ENCODE data around the gene FRMD1.

Gene FRMD1

GRCh38 chr6:168015482-168016175, 63.4 kb downstream of the FRMD1 start:
- TF ChIP-seq POLR2AphosphoS5 (IDR thresholded peaks at IDR 0.05; ENCODE audit: low read depth, low read length) (no peak), POU2F2 (IDR thresholded peaks at IDR 0.05; ENCODE audit: low read depth, low read length) (no peak), SPI1 (IDR thresholded peaks at IDR 0.05; ENCODE audit: low read depth, low read length) (no peak), POLR2A (IDR thresholded peaks at IDR 0.05; ENCODE audit: low read depth, low read length) (no peak), TAF1 (IDR thresholded peaks at IDR 0.05; ENCODE audit: low read depth, low read length) (no peak), PAX5 (IDR thresholded peaks at IDR 0.05; ENCODE audit: insufficient read depth, low read length, severe bottlenecking) (no peak)
- FAIRE-seq (no peak), DNase-seq (ENCODE audit: insufficient read length, low spot score) (no peak)

- DNase-seq (ENCODE audit: insufficient read length, low spot score) (no peak), FAIRE-seq (no peak)
- TF ChIP-seq TAF1 (IDR thresholded peaks at IDR 0.05; ENCODE audit: low read depth, low read length) (no peak), POU2F2 (IDR thresholded peaks at IDR 0.05; ENCODE audit: low read depth, low read length) (no peak), PAX5 (IDR thresholded peaks at IDR 0.05; ENCODE audit: insufficient read depth, low read length, severe bottlenecking) (no peak)
Measured at GRCh38 chr6:168015009-168015408, 64.0 kb downstream of the FRMD1 start.

- DNase-seq (ENCODE audit: insufficient read length, low spot score): no peak
- FAIRE-seq: no peak
- TF ChIP-seq POLR2AphosphoS5 (IDR thresholded peaks at IDR 0.05; ENCODE audit: low read depth, low read length) (no peak), PAX5 (IDR thresholded peaks at IDR 0.05; ENCODE audit: insufficient read depth, low read length, severe bottlenecking) (no peak), SPI1 (IDR thresholded peaks at IDR 0.05; ENCODE audit: low read depth, low read length) (no peak), POU2F2 (IDR thresholded peaks at IDR 0.05; ENCODE audit: low read depth, low read length) (no peak), POLR2A (IDR thresholded peaks at IDR 0.05; ENCODE audit: low read depth, low read length) (no peak), TAF1 (IDR thresholded peaks at IDR 0.05; ENCODE audit: low read depth, low read length) (no peak)
Measured at GRCh38 chr6:168014428-168014827, 64.6 kb downstream of the FRMD1 start.

DNA sequence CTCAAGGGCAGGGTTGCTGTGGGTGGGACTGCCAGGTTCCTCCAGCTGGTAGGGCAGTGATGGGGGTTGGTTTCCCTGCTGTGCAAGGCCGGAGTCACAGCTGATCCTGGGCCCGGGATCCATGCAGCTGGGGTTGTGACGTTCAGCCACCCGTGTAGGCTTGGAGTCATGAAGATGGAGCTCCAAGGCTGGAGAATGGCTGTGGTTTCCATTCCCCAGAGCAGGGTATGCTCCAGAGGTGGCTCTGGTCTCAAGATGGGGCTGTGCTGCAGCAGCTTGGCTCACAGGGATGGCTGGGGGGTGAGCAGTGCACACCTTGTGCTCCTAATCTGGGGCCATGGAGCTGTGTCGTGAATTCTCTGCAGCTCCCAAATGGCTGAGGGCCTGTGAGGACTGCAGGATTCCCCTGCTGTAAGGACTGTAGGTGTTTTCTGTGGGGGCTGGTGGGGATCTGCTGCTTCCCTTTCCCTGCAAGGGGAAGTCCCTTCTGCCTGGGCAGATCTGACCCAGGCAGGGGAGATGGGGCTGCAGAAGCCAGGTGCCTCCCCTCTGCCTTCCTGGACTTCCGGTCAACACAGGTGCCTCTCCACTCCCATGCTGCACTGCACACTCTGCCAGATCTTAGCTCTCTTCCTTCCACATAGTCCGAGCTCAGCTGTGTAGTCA, 65.6 kb downstream of the FRMD1 start:
- FAIRE-seq (no peak), DNase-seq (ENCODE audit: insufficient read length, low spot score) (no peak)
- TF ChIP-seq TAF1 (IDR thresholded peaks at IDR 0.05; ENCODE audit: low read depth, low read length) (no peak), POLR2AphosphoS5 (IDR thresholded peaks at IDR 0.05; ENCODE audit: low read depth, low read length) (no peak), PAX5 (IDR thresholded peaks at IDR 0.05; ENCODE audit: insufficient read depth, low read length, severe bottlenecking) (no peak), POU2F2 (IDR thresholded peaks at IDR 0.05; ENCODE audit: low read depth, low read length) (no peak), POLR2A (IDR thresholded peaks at IDR 0.05; ENCODE audit: low read depth, low read length) (no peak), SPI1 (IDR thresholded peaks at IDR 0.05; ENCODE audit: low read depth, low read length) (no peak)

DNA sequence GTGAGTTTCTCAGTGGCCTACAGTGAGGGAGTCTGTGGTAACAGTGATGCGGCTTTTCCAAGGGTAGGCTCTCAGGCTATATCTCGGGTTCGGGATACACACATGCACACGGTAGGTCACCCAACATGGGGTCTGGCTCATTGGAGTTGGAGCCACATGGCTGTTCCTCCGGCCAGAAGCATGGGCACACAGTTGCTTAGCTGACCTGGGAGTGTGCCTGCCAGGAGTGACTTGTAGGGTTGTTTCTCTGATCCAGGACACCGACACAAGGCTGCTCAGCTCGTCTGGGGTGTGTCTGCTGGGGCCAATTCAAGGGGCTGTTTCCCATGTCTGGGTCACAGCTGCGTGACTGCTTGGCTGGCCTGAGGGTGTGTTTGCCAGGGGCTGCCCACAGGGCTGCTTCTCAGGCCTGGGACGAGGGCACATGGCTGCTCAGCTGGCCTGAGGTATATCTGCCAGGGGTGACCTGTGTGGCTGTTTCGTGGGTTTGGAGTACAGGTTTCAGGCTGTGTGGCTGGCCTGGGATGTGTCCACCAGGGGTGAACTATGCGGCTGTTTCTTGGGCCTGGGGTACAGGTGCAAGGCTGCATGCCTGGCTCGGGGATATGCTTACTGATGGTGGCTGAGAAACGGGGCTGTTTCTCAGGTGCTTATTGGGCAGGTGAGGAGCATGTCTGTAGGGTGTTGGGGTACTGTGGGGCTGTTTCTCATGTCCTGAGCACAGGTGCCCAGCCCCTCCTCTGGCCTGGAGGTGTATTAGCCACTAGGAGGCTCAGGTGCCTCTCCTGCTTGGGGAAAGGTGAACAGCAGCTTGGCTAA, 66.4 kb downstream of the FRMD1 start:
- DNase-seq (ENCODE audit: insufficient read length, low spot score) (no peak), FAIRE-seq (no peak)
- TF ChIP-seq TAF1 (IDR thresholded peaks at IDR 0.05; ENCODE audit: low read depth, low read length) (no peak), SPI1 (IDR thresholded peaks at IDR 0.05; ENCODE audit: low read depth, low read length) (no peak), PAX5 (IDR thresholded peaks at IDR 0.05; ENCODE audit: insufficient read depth, low read length, severe bottlenecking) (no peak), POU2F2 (IDR thresholded peaks at IDR 0.05; ENCODE audit: low read depth, low read length) (no peak), POLR2AphosphoS5 (IDR thresholded peaks at IDR 0.05; ENCODE audit: low read depth, low read length) (no peak), POLR2A (IDR thresholded peaks at IDR 0.05; ENCODE audit: low read depth, low read length) (no peak)

DNA sequence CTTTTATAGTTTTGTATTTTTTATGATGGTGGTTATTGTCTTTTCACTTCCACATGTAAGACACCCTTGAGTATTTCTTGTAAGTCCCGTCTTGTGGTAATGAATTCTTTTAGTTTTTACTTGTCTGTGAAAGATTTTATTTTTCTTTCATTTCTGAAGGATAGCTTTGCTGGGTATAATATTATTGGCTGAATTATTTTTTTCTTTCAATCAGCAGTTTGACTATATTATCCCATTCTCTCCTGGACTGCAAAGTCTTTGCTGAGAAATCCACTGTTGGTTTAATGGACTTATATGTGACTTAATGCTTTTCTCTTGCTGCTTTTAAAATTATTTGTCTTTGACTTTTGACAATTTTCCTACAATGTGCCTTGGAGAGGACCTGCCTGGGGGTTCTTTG, 67.7 kb downstream of the FRMD1 start:
- TF ChIP-seq POLR2AphosphoS5 (IDR thresholded peaks at IDR 0.05; ENCODE audit: low read depth, low read length): no peak
- TF ChIP-seq POLR2A (IDR thresholded peaks at IDR 0.05; ENCODE audit: low read depth, low read length): no peak
- TF ChIP-seq POU2F2 (IDR thresholded peaks at IDR 0.05; ENCODE audit: low read depth, low read length): no peak
- no peak for TF ChIP-seq PAX5 (IDR thresholded peaks at IDR 0.05; ENCODE audit: insufficient read depth, low read length, severe bottlenecking)
- TF ChIP-seq SPI1 (IDR thresholded peaks at IDR 0.05; ENCODE audit: low read depth, low read length): no peak
- TF ChIP-seq TAF1 (IDR thresholded peaks at IDR 0.05; ENCODE audit: low read depth, low read length): no peak
- DNase-seq (ENCODE audit: insufficient read length, low spot score) (no peak), FAIRE-seq (no peak)

GRCh38 chr6:168009331-168009730, 69.7 kb downstream of the FRMD1 start:
- DNase-seq (ENCODE audit: insufficient read length, low spot score): no peak
- TF ChIP-seq POLR2AphosphoS5 (IDR thresholded peaks at IDR 0.05; ENCODE audit: low read depth, low read length) (no peak), TAF1 (IDR thresholded peaks at IDR 0.05; ENCODE audit: low read depth, low read length) (no peak), SPI1 (IDR thresholded peaks at IDR 0.05; ENCODE audit: low read depth, low read length) (no peak), POU2F2 (IDR thresholded peaks at IDR 0.05; ENCODE audit: low read depth, low read length) (no peak), PAX5 (IDR thresholded peaks at IDR 0.05; ENCODE audit: insufficient read depth, low read length, severe bottlenecking) (no peak), POLR2A (IDR thresholded peaks at IDR 0.05; ENCODE audit: low read depth, low read length) (no peak)
- FAIRE-seq: no peak

DNA sequence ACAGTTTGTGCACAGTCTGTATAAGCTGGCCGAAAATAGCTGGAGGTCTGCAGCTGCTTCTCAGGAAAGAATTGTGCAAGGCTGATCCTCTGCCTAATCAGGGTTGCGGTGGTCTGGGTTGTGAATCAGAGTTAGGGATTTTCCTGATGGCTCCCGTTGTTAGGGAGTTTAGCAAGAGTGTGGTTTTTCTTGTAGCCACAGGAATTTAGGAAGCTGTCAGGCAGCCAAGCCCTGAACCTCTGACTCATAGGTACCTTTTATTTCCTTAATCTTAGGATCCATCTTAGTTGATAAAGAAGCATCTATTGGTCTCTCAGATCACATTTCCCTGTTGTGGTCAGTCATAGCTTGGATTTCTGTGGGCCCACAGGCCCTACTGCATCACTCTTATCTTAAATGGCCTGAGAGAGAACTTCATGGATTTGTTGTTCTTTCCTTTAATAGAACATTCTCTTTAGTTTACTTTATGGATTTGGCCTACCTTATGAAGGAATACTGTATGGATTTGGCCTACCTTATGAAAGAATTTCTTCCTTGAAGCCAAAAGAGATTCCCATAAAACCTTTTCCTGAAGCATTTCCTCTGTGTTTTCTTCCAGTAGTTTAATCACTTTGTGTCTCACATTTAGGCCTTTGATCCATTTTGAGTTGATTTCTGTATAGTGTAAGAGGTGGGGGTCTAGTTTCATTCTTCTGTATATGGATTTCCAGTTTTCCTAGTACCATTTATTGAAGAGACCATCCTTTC, 71.2 kb downstream of the FRMD1 start:
- FAIRE-seq: no peak
- TF ChIP-seq POU2F2 (IDR thresholded peaks at IDR 0.05; ENCODE audit: low read depth, low read length) (no peak), PAX5 (IDR thresholded peaks at IDR 0.05; ENCODE audit: insufficient read depth, low read length, severe bottlenecking) (no peak), TAF1 (IDR thresholded peaks at IDR 0.05; ENCODE audit: low read depth, low read length) (no peak), POLR2AphosphoS5 (IDR thresholded peaks at IDR 0.05; ENCODE audit: low read depth, low read length) (no peak), POLR2A (IDR thresholded peaks at IDR 0.05; ENCODE audit: low read depth, low read length) (no peak)
- no peak for DNase-seq (ENCODE audit: insufficient read length, low spot score)
